Right kidney (tissue), 1 donor: ENCODE results near the gene LRMDA.
"Not testable (repeated sequence)": the region's sequence is repeated elsewhere in the genome, so short reads cannot be mapped to it uniquely, and the experiment has no call there.

Experiments used
- DNase-seq: peaks from one replicate; pipeline ENCODE4 v3.0.0-alpha.2; 2016

Gene LRMDA

GRCh38 chr10:76055466-76055865 is 624.0 kb downstream of the LRMDA start:
- no peak for DNase-seq

DNA sequence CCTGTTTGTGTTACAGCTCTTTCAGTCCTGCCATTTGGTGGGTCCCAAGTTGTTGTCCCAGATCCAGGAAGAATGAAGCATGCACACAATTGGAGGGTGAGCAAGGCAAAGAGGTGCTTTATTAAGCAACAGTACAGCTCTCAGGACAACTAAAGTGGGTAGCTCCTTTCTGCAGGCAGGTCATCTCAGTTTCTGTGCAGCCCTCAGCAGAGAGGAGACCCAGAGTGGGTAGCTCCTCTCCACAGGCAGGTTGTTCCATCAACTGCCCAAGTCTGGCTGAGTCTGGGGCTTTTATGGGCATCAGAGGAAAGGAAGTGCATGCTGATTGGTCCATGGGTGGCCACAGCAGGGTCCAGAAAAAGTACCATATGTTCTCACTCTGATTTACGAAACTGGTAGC is 624.5 kb downstream of the LRMDA start:
- no peak for DNase-seq

DNA sequence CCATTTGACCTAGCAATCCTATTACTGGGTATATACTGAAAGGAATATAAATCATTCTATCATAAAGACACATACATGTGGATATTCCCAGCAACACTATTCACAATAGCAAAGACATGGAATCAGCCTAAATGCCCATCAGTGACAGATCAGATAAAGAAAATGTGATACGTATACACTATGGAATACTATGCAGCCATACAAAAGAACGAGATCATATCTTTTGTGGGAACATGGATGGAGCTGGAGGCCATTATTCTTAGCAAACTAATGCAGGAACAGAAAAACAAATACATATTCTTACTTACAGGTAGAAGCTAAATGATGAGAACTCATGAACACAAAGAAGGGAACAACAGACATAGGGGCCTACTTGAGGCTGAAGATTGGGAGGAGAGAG is 629.6 kb downstream of the LRMDA start:
- DNase-seq, result not testable (repeated sequence)

DNA sequence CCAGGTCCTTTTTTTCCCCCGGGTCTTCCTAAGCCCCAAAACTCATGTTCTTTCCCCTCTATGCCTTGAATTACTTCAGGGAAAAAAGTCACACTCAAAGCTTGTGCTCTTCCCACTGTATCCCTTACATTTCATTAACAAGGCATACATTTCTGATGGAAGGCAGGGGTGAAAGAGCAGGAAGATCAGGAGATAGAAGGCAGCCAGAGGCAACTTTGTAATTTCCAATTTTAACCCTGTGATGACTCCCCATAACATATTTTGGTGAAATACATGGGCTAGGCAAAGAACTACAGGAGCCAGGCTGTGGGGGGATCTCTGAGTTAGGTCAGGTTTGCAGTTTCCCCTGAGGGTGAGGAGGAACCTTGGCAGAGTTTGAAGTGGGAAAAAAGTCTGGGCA is 635.0 kb downstream of the LRMDA start:
- no peak for DNase-seq

DNA sequence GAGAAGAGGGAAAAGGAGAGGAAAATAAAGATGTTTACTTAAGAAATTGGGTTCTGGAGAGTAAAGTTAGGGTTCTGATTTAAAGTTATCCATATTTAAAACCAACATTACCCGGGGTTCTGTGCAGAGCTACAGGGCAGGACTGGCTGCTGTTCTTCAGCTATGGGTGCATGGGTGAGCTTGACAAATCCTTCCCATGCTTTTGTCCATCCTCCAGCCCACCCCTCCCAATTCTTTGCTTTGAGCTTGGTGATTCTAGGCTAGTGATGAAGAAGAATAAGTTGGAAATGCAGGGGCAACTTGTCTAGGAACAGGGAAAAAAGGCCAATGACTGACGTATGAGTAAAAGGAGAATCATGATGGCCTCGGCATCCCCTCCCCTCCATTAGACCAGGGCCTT is 636.0 kb downstream of the LRMDA start:
- DNase-seq, result no peak

DNA sequence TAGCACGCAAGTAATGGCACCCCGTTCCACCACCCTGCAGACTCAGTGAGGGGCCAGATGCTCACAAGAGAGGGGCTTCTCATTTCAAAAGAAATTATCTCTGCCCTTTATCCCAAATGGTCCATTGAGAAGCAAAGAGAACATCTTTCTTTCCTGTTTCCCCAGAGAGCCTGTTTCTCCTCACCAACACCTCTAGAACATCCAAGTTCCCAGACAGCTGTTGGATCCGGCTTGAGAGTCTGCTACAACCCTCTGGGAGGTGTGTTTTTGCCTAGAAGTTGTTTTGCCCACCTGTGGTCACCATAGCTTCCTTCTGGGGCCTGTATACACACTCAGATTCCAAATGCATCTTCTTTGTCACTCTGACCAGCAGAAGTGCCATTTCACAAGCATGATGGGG is 637.4 kb downstream of the LRMDA start:
- no peak for DNase-seq

- no peak for DNase-seq
Measured at GRCh38 chr10:76070916-76071315, 639.5 kb downstream of the LRMDA start.

- peak; percentile 26 for DNase-seq
Measured at GRCh38 chr10:76071653-76072365, 640.4 kb downstream of the LRMDA start.

- DNase-seq, result no peak
Measured at GRCh38 chr10:76072384-76072783, 641.0 kb downstream of the LRMDA start.

DNA sequence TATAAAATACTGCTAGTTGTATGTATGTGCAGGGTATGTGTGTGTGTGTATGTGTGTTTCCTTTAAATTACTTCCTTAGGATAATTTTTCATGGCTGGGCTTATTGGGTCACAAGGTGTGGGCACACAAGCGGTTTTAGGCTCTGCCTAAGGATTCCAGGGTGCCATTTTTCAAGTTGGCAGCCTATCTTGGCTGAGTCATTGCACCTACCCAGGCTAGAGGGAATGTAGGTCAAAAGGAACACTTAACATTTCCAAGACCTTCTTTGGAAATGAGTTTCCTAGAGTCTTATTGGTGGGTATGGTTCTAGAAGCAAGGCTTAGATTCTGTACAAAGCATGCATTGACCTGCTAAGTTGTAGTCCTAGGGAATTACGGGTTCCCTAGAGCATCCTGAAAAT is 642.1 kb downstream of the LRMDA start:
- DNase-seq, result no peak

DNA sequence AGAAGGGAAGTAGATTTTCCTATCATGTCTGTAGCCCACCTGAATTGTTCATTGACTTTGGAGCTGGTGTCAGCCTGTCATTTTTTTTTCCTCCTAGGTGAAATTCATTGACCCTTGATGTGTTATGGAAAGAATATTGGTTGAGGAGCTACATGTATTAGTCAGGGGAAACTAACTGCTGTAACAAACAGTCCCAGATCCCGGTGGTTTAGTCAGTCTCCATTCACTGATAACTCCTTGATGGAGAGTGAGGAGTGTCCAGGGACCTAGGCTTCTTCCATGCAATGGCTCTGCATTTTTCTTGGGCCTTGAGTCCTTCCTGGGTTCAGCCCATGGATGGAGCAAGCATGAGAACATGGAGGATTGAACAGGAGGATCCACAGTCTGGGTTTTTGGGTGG is 643.2 kb downstream of the LRMDA start:
- no peak for DNase-seq

DNA sequence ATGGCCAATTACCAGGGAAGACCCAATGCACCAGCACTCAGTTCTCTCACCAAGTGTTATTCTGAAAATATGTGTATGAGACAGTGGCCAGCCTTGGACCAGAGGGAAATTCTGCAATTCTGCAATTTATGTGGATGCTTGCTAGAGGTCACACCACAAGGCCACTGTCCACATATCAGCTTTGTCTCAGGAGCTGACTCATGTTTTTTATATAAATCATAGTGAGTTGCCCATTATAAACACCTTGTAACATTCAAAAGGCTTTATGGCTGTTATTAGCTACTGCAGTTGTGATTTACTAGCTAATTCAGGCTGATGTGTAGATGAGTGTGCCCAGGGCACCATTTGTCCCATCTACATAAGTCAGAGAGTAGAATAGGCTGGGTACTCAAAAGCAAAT is 649.0 kb downstream of the LRMDA start:
- no peak for DNase-seq

DNA sequence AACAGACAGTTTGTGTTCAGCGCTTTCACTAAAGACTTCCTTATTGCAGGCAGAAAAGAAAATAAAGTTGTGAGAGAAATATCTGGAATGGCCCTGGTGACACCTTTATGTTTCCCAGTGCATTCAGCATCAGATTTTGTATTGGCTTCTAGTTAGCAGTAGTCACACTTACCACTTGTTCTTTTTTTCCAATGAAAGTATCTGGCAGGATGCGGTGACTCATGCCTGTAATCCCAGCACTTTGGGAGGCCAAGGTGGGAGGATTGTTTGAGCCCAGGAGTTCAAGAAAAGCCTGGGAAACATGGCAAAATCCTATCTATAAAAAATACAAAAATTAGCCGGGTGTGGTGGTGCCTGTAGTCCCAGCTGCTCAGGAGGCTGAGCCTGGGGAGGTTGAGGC is 649.6 kb downstream of the LRMDA start:
- no peak for DNase-seq

- no peak for DNase-seq
Measured at GRCh38 chr10:76082232-76082631, 650.8 kb downstream of the LRMDA start.

- no peak for DNase-seq
Measured at GRCh38 chr10:76082956-76083355, 651.5 kb downstream of the LRMDA start.

DNA sequence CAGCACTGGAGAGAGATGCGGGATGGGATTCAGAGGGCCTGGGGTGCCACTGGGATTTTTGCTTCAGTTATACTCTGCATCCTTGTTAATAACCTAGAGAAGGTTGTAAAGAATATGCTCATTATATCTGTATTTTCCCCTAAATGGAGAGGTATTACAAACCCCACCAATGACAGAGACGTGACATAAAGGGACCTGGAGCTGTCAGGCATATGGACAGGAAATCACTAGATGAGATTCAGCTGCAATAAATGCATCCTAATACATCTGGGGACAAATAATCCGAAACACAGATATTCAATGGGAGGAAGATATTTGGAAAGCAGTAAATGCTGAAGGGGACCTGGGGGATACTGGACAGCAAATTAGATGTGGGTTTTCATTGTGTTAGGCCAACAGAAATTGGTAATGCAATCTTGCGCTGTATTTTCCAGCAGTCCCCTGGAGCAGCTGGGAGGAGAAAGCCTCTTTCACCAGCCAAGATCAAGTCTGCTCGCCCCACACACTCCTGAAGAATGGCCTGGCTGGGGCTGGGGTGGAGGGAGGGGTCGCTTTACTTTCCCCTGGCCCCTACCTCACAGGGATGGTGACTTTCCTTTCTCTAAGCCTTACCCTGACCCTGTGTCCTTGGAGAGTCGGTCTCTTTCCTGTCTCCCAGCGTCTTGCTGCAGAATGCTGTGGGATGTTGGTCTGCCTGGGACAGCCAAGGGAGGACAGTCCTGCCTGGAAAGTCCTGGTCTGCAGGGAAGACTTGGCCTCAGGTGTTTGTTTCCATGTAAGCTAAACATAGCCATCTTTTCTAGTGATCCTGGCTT is 653.8 kb downstream of the LRMDA start:
- no peak for DNase-seq

- no peak for DNase-seq
Measured at GRCh38 chr10:76085817-76086167, 654.4 kb downstream of the LRMDA start.

GRCh38 chr10:76086170-76086760 is 654.8 kb downstream of the LRMDA start:
- DNase-seq, result no peak

GRCh38 chr10:76086761-76087639 is 655.6 kb downstream of the LRMDA start:
- DNase-seq, result peak; percentile 56

DNA sequence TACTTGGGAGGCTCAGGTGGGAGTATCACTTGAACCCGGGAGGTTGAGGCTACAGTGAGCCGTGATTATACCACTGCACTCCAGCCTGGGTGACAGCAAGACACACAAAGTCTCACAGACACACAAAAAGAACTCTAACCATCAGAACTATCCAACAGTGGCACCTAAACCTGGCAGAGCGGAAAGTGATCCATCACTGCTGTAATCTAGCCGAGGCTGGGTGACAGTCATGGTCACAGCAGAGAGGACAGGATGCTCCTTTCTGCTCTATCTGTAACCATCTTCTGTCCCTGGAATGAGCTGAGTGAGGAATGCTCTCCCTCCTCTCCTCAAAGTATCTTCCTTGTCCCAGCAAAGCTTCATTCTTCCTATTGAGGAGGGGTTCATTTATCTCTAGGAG is 656.6 kb downstream of the LRMDA start:
- DNase-seq, result no peak

DNA sequence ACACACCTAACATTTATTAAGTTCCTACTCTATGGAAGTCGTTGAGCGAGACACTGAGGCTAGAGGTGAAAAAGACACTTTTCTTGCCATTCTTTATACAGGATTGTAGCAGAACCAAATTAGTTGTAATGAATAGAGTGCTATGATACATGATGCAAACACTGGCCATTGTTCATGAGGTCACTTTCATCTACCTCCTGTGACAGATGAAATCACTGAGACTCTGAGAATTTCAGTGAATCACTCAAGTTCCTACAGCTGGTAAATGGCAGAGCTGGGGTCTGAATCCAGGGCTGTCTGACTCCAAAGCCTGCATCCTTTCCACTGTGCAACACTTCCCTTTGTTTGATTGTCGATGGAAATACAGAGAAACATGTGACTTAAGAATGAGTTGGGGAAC is 657.6 kb downstream of the LRMDA start:
- no peak for DNase-seq

GRCh38 chr10:76089556-76090180 is 658.2 kb downstream of the LRMDA start:
- no peak for DNase-seq
